ENCODE results near the gene WDFY2. TPM values are rescaled to one million over a fixed set of nuclear protein-coding genes. Genes with fewer than 3 reads are reported as not detected.

The WDFY2 gene
- total and polyA plus RNA-seq, 10 of the 15 experiments (the other 5 are each of a cell fraction or from before 2014, with no cell fraction given), result 2.1 to 13.0 (median 8.1) TPM

DNA sequence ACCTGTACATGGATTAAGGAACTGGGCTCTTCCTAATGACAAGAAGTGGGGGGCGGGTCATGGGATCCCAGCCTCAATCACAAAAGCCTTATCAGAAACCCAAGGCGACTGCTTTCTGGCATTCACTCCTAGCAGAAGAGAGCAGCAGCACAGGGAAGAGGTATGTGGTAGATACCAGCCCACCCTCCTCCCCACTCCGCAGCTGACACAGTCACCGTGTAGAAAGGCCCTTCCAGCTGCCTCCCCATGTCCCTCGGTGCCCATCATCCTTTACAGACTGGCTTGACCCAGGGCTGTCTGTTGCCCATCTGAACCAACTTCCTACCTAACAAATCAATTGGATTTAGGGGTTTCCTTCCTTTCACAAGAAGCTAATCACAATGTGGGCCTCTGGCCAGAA lies 222.8 kb downstream of the WDFY2 start (continued):
- TF ChIP-seq TBL1XR1 (IDR thresholded peaks at IDR 0.05; ENCODE audit: low read depth, low read length) (no peak), CREM (IDR thresholded peaks at IDR 0.05; ENCODE audit: low read depth) (no peak), HDAC6 (IDR thresholded peaks at IDR 0.05; ENCODE audit: unreplicated experiment) (no peak), MEF2A (IDR thresholded peaks at IDR 0.05; ENCODE audit: insufficient read depth, low read depth, low read length) (no peak), CHD4 (IDR thresholded peaks at IDR 0.05) (no peak)

DNA sequence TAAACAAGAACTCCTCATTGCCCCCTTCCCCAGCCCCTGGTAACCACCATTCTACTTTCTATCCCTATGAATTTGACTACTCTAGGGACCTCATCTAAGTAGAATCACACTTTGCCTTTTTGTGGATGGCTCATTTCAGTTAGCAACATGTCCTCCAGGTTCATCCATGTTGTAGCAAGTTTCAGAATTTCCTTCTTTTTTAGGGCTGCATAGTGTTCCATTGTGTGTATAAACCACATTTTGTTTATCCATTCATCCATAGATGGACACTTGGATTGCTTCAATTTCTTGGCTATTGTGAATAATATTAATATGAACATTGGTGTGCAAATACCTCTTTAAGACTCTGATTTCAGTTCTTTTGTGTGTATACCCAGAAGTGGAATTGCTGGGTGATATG lies 224.5 kb downstream of the WDFY2 start:
- RAD21 ChIA-PET (ENCODE audit: unreplicated experiment), result no interaction called here
- intact Hi-C loops (cut with micrococcal nuclease; ENCODE audit: unreplicated experiment) (no loop called here), in situ Hi-C loops (cut with MboI) (no loop called here)
- ATAC-seq (no peak), DNase-seq (ENCODE audit: low read depth, low spot score) (no peak), FAIRE-seq (no peak)
- BruUV-seq (replicated peaks), result no TSS peak
- Histone ChIP-seq H3K9me3 (replicated peaks; ENCODE audit: control insufficient read depth, insufficient read depth, low read length) (no peaks in the 10 kb centered on the region), H2AFZ (ENCODE audit: control insufficient read depth, low read depth, low read length) (no peak overlapping the region), H3K4me3 (no peak overlapping the region), H3K79me2 (ENCODE audit: control insufficient read depth, insufficient read depth, low read length) (no peaks in the 10 kb centered on the region; the same call in 1 of the 2 replicates), H3K27me3 (replicated peaks in 1 of 2; ENCODE audit: control insufficient read depth in 2 of 2, insufficient read depth in 2 of 2, low read length in 1 of 2) (no peaks in the 10 kb centered on the region), H3K36me3 (ENCODE audit: control insufficient read depth in 2 of 2, insufficient read depth in 2 of 2, low read length in 1 of 2) (no peaks in the 10 kb centered on the region), H4K20me1 (ENCODE audit: control insufficient read depth, insufficient read depth) (no peaks in the 10 kb centered on the region), H3K9ac (ENCODE audit: control insufficient read depth, insufficient read depth, low read length) (no peak overlapping the region), H3K4me1 (ENCODE audit: control insufficient read depth, insufficient read depth, low read length) (peaks cover 14% of the 10 kb centered on the region), H3K4me2 (ENCODE audit: control insufficient read depth, insufficient read depth) (no peak overlapping the region), H3K27ac (ENCODE audit: control insufficient read depth, insufficient read depth) (no peak overlapping the region)
- TF ChIP-seq, protein P1, sequence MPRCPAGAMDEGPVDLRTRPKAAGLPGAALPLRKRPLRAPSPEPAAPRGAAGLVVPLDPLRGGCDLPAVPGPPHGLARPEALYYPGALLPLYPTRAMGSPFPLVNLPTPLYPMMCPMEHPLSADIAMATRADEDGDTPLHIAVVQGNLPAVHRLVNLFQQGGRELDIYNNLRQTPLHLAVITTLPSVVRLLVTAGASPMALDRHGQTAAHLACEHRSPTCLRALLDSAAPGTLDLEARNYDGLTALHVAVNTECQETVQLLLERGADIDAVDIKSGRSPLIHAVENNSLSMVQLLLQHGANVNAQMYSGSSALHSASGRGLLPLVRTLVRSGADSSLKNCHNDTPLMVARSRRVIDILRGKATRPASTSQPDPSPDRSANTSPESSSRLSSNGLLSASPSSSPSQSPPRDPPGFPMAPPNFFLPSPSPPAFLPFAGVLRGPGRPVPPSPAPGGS (IDR thresholded peaks at IDR 0.05; ENCODE audit: borderline replicate concordance, insufficient read depth, low read depth, low read length, poor library complexity, severe bottlenecking), result no peak
- TF ChIP-seq ETV6 (conservative IDR thresholded peaks at IDR 0.05 in 1 of 2, IDR thresholded peaks at IDR 0.05 in 1 of 2; ENCODE audit: borderline replicate concordance in 1 of 2, low read depth in 1 of 2) (no peak), FOS (IDR thresholded peaks at IDR 0.05; ENCODE audit: borderline replicate concordance, extremely low read depth, insufficient read length) (no peak), TBL1XR1 (IDR thresholded peaks at IDR 0.05; ENCODE audit: low read depth, low read length) (no peak), ZNF274 (IDR thresholded peaks at IDR 0.05; ENCODE audit: insufficient read depth, insufficient read length) (no peak), CHD1 (IDR thresholded peaks at IDR 0.05; ENCODE audit: low read depth, low read length) (no peak), POLR2A (IDR thresholded peaks at IDR 0.05; ENCODE audit: low read depth, low read length) (no peak), NFYB (IDR thresholded peaks at IDR 0.05; ENCODE audit: insufficient read depth, low read depth, low read length) (no peak), DPF2 (IDR thresholded peaks at IDR 0.05) (no peak), EGR1 (IDR thresholded peaks at IDR 0.05; ENCODE audit: borderline replicate concordance in 1 of 2, low read depth in 2 of 2, low read length in 2 of 2) (no peak), SIN3A (IDR thresholded peaks at IDR 0.05; ENCODE audit: low read depth, low read length) (no peak)
- POLR2A ChIA-PET, result no interaction called here
- CTCF ChIA-PET, result interaction anchor here (1.3 kb wide), 1 partner anchor 23 kb away, joined by 5 read pairs; no protein-coding TSS in a partner anchor
- SMC1A ChIA-PET (ENCODE audit: uncharacterized antibody, unreplicated experiment), result interaction anchor here (0.7 kb wide), 1 partner anchor 222 kb away, joined by 3 read pairs; no protein-coding TSS in a partner anchor

All from GM12878 (cell line).